ENCODE data around the gene LGALS3BP. TPM values are rescaled to one million over a fixed set of nuclear protein-coding genes. Genes with fewer than 3 reads are reported as not detected.

Gene LGALS3BP
- total and polyA plus RNA-seq, 2 of the 8 experiments (the other 6 are each of a cell fraction or from before 2014, with no cell fraction given) = 56.1 to 61.6 TPM

- TF ChIP-seq SIX5 (IDR thresholded peaks at IDR 0.05; ENCODE audit: low read depth, low read length) = no peak
- no peak for TF ChIP-seq ATF3 (IDR thresholded peaks at IDR 0.05; ENCODE audit: insufficient read depth, low read depth, low read length)
- no peak for TF ChIP-seq CHD2 (IDR thresholded peaks at IDR 0.05; ENCODE audit: low read length)
- TF ChIP-seq POLR2A (IDR thresholded peaks at IDR 0.05; ENCODE audit: control extremely low read depth in 1 of 2, low read depth in 2 of 2, low read length in 2 of 2) = no peak
- no peak for TF ChIP-seq E2F6 (IDR thresholded peaks at IDR 0.05)
- no peak for TF ChIP-seq CTBP2 (IDR thresholded peaks at IDR 0.05; ENCODE audit: borderline replicate concordance, insufficient read depth, insufficient read length, low read length)
- no peak for TF ChIP-seq RAD21 (IDR thresholded peaks at IDR 0.05 in 1 of 2, conservative IDR thresholded peaks at IDR 0.05 in 1 of 2; ENCODE audit: low read depth in 2 of 2, low read length in 2 of 2)
- DNase-seq (ENCODE audit: low read depth in 1 of 2, low spot score in 2 of 2) = no peak
- no peak overlapping the region for H3K4me3 ChIP-seq (ENCODE audit: extremely low read depth in 1 of 4, insufficient read depth in 2 of 4, low read depth in 3 of 4, low read length in 4 of 4)
- H3K18ac ChIP-seq (ENCODE audit: extremely low read depth, low read length) = no peak overlapping the region
- H2AFZ ChIP-seq (ENCODE audit: low read length) = no peak overlapping the region
- no peak overlapping the region for H4K5ac ChIP-seq (ENCODE audit: insufficient read length, low read depth, low read length)
- no peak for FAIRE-seq
- no peak overlapping the region for H3K9ac ChIP-seq (replicated peaks in 1 of 4; ENCODE audit: extremely low read depth in 1 of 4, low read depth in 3 of 4, low read length in 3 of 4)
- no peak overlapping the region for H2AK5ac ChIP-seq (ENCODE audit: low read depth, low read length)
- H3K4ac ChIP-seq (replicated peaks; ENCODE audit: insufficient read length, low read depth, low read length) = no peak overlapping the region
- no peak overlapping the region for H2BK5ac ChIP-seq (ENCODE audit: low read depth, low read length)
- H3K27me3 ChIP-seq (replicated peaks in 1 of 4; ENCODE audit: control insufficient read depth in 3 of 4, extremely low read depth in 1 of 4, insufficient read depth in 3 of 4, low read length in 3 of 4) = peaks cover 0 to 4% (median under 1%) of the 10 kb centered on the region in 4 experiments; a peak in 2 of 7 replicates
- no peaks in the 10 kb centered on the region for H3K4me1 ChIP-seq (replicated peaks in 1 of 4; ENCODE audit: control insufficient read depth in 3 of 4, insufficient read depth in 4 of 4, low read length in 3 of 4)
- no peak overlapping the region for H3K56ac ChIP-seq (replicated peaks; ENCODE audit: insufficient read length, low read depth, low read length)
- no peaks in the 10 kb centered on the region for H3K23me2 ChIP-seq (ENCODE audit: low read depth, low read length)
- WGBS, 2 experiments (ENCODE audit: extremely low coverage in 1 of 2, insufficient coverage in 1 of 2, insufficient read length in 1 of 2, insufficient replicate concordance in 2 of 2, low coverage in 1 of 2, low lambda C conversion rate in 2 of 2, missing lambda C conversion rate in 1 of 2) = 90% methylated on average over 22 of the region's 22 CpGs; no CpG with 5 or more reads in 1 of the 2 experiments
- H4K8ac ChIP-seq (ENCODE audit: extremely low read depth, insufficient read depth, low read length) = no peak overlapping the region
- no peaks in the 10 kb centered on the region; the same call in 1 of the 2 replicates for H3K79me1 ChIP-seq (ENCODE audit: low read depth, low read length)
- no peak overlapping the region for H3K14ac ChIP-seq (ENCODE audit: insufficient read length)
- no peak overlapping the region for H3K4me2 ChIP-seq (ENCODE audit: insufficient read depth in 1 of 2, low read depth in 2 of 2, low read length in 2 of 2)
- H2BK20ac ChIP-seq (ENCODE audit: low read length) = no peak overlapping the region
- no peaks in the 10 kb centered on the region for H3K9me3 ChIP-seq (ENCODE audit: insufficient read depth in 2 of 2, low read depth in 1 of 2, low read length in 1 of 2)
- H2BK12ac ChIP-seq (ENCODE audit: low read depth, low read length) = no peak overlapping the region
- peaks cover 6 to 22% of the 10 kb centered on the region in 2 experiments for H4K20me1 ChIP-seq (replicated peaks in 1 of 2; ENCODE audit: control insufficient read depth in 1 of 2, insufficient read depth in 2 of 2, low read length in 2 of 2)
- CTCF ChIA-PET (ENCODE audit: partially characterized antibody) = interaction anchor here (0.6 to 3.9 kb wide), 12 partner anchors 9 to 137 kb away, joined by 3 to 24 read pairs (median 4); partner anchors contain the start of gene LGALS3BP
- no peak overlapping the region for H3K27ac ChIP-seq (ENCODE audit: low read depth, low read length)
- POLR2A ChIA-PET (ENCODE audit: partially characterized antibody) = no interaction called here
- no peak overlapping the region for H2BK120ac ChIP-seq (replicated peaks; ENCODE audit: low read depth, low read length)
- H2BK15ac ChIP-seq (ENCODE audit: low read length) = no peak overlapping the region
- peaks cover 0 to 10% (median 2%) of the 10 kb centered on the region in 4 experiments; a peak in 3 of 8 replicates for H3K36me3 ChIP-seq (ENCODE audit: control insufficient read depth in 2 of 4, insufficient read depth in 4 of 4, low read length in 3 of 4)
- no peaks in the 10 kb centered on the region for H3K79me2 ChIP-seq (ENCODE audit: control insufficient read depth in 1 of 2, insufficient read depth in 2 of 2, low read length in 2 of 2)
- H3K23ac ChIP-seq (ENCODE audit: insufficient read length) = no peak overlapping the region
- H4K91ac ChIP-seq (replicated peaks; ENCODE audit: insufficient read length, low read length) = no peak overlapping the region
Measured at GRCh38 chr17:78993981-78994671, 14.4 kb upstream of the LGALS3BP start.

Measured in H1 (cell line).